MM.1S (cell line): ENCODE measurements around the gene VEGFB.

ENCODE experiments used
- DNase-seq: peaks from one replicate; pipeline ENCODE4 v3.0.0-alpha.2; 2015
- H2AFZ ChIP-seq: fragments of 300-600 bp; sonication (generic); 2 replicates; pipeline ENCODE4 v1.6.0; 2016; ENCODE audit warnings: antibody characterized with exemption, low read length
- H3F3A ChIP-seq: fragments of 300-600 bp; sonication (generic); 2 replicates; pipeline ENCODE4 v1.6.1; 2016; ENCODE audit warnings: mild to moderate bottlenecking, antibody characterized with exemption, low read length, moderate library complexity, mixed read lengths; ENCODE audit not compliant: insufficient read depth
- H3K27ac ChIP-seq: fragments of 300-600 bp; sonication (generic); 2 replicates; pipeline ENCODE4 v1.5.1; 2016; ENCODE audit warnings: mild to moderate bottlenecking, low read length
- H3K27me3 ChIP-seq: fragments of 300-600 bp; sonication (generic); replicated peaks from 2 replicates; pipeline ENCODE4 v1.6.0; 2016; ENCODE audit warnings: low read length; ENCODE audit not compliant: insufficient read depth
- H3K36me3 ChIP-seq: fragments of 300-600 bp; sonication (generic); replicated peaks from 2 replicates; pipeline ENCODE4 v1.6.1; 2016; ENCODE audit warnings: mild to moderate bottlenecking, low read length, mixed read lengths; ENCODE audit not compliant: insufficient read depth
- H3K4me1 ChIP-seq: fragments of 300-600 bp; sonication (generic); 2 replicates; pipeline ENCODE4 v1.6.1; 2016; ENCODE audit warnings: low read length, mixed read lengths
- H3K4me2 ChIP-seq: fragments of 300-600 bp; sonication (generic); 2 replicates; pipeline ENCODE4 v1.6.0; 2016; ENCODE audit warnings: low read depth, low read length
- H3K4me3 ChIP-seq: fragments of 300-600 bp; sonication (generic); 2 replicates; pipeline ENCODE4 v1.5.1; 2016; ENCODE audit warnings: low read length, mixed read lengths
- H3K79me2 ChIP-seq: fragments of 300-600 bp; sonication (generic); 2 replicates; pipeline ENCODE4 v1.6.1; 2016; ENCODE audit warnings: mixed run types, low read length, mixed read lengths
- H3K9ac ChIP-seq: fragments of 300-600 bp; sonication (generic); 2 replicates; pipeline ENCODE4 v1.6.1; 2016; ENCODE audit warnings: low read length, mixed read lengths
- H3K9me2 ChIP-seq: fragments of 300-600 bp; sonication (generic); replicated peaks from 2 replicates; pipeline ENCODE4 v1.6.1; 2016; ENCODE audit warnings: mild to moderate bottlenecking, low read length, mixed read lengths; ENCODE audit not compliant: insufficient read depth
- H3K9me3 ChIP-seq: fragments of 300-600 bp; sonication (generic); replicated peaks from 2 replicates; pipeline ENCODE4 v1.6.1; 2016; ENCODE audit warnings: mild to moderate bottlenecking, low read length, mixed read lengths; ENCODE audit not compliant: insufficient read depth
- H4K20me1 ChIP-seq: fragments of 300-600 bp; sonication (generic); 2 replicates; pipeline ENCODE4 v1.6.1; 2016; ENCODE audit warnings: mild to moderate bottlenecking, low read length, moderate library complexity, mixed read lengths; ENCODE audit not compliant: insufficient read depth
- EZH2 ChIP-seq: fragments of 300-600 bp; sonication (generic); optimal IDR thresholded peaks from 2 replicates; pipeline ENCODE3; 2017; ENCODE audit warnings: low read depth, mild to moderate bottlenecking, antibody characterized with exemption, low read length, mixed read lengths
- EZH2phosphoT487 ChIP-seq: fragments of 300-600 bp; sonication (generic); IDR thresholded peaks from 2 replicates; pipeline ENCODE4 v1.6.1; 2018; ENCODE audit warnings: antibody characterized with exemption, low read length
- TF ChIP-seq, protein P1 (sequence below): fragments of 300-600 bp; sonication (generic); IDR thresholded peaks from 2 replicates; pipeline ENCODE4 v1.5.1; 2016; ENCODE audit warnings: antibody characterized with exemption, low read length, mixed read lengths

Gene VEGFB

DNA sequence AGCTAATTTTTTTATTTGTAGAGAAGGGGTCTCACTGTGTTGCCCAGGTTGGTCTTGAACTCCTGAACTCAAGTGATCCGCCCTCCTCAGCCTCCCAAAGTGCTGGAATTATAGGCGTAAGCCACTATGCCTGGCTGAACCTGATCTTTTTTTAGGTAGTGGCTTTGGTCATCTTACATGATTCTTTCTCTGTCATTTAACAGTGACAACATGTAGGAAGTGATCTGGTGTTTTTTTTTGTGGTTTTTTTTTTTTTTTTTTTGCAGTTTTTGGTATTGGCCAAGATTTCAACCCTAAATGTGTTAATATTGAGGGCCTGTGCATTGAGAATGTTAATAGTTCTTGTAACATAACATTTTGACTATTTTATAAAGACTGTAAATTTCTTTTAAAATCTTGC is 35.9 kb upstream of the VEGFB start:
- Histone ChIP-seq H3K79me2 (peaks cover 73% of the 10 kb centered on the region), H3K9me2 (no peaks in the 10 kb centered on the region), H3K9me3 (no peaks in the 10 kb centered on the region), H3K4me1 (no peaks in the 10 kb centered on the region), H4K20me1 (peaks cover 8% of the 10 kb centered on the region; the same call in 1 of the 2 replicates), H3K9ac (no peak overlapping the region), H3K4me2 (no peak overlapping the region), H3K4me3 (no peak overlapping the region), H3K27ac (no peak overlapping the region), H3F3A (no peaks in the 10 kb centered on the region; the same call in none of the 2 replicates), H3K27me3 (no peaks in the 10 kb centered on the region), H3K36me3 (peaks cover 56% of the 10 kb centered on the region), H2AFZ (no peak overlapping the region)
- DNase-seq: no peak
- TF ChIP-seq, protein P1, sequence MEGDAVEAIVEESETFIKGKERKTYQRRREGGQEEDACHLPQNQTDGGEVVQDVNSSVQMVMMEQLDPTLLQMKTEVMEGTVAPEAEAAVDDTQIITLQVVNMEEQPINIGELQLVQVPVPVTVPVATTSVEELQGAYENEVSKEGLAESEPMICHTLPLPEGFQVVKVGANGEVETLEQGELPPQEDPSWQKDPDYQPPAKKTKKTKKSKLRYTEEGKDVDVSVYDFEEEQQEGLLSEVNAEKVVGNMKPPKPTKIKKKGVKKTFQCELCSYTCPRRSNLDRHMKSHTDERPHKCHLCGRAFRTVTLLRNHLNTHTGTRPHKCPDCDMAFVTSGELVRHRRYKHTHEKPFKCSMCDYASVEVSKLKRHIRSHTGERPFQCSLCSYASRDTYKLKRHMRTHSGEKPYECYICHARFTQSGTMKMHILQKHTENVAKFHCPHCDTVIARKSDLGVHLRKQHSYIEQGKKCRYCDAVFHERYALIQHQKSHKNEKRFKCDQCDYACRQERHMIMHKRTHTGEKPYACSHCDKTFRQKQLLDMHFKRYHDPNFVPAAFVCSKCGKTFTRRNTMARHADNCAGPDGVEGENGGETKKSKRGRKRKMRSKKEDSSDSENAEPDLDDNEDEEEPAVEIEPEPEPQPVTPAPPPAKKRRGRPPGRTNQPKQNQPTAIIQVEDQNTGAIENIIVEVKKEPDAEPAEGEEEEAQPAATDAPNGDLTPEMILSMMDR: no peak
- TF ChIP-seq EZH2: no peak
- TF ChIP-seq EZH2phosphoT487: no peak

- H3K79me2 ChIP-seq: peaks cover 62% of the 10 kb centered on the region
- H3K4me3 ChIP-seq: no peak overlapping the region
- H4K20me1 ChIP-seq: no peaks in the 10 kb centered on the region
- no peak overlapping the region for H3K4me2 ChIP-seq
- H3K9ac ChIP-seq: no peak overlapping the region
- H3K27me3 ChIP-seq: no peaks in the 10 kb centered on the region
- no peak overlapping the region for H2AFZ ChIP-seq
- H3K27ac ChIP-seq: no peak overlapping the region
- H3K4me1 ChIP-seq: peaks cover 7% of the 10 kb centered on the region; the same call in 1 of the 2 replicates
- peaks cover 31% of the 10 kb centered on the region for H3K36me3 ChIP-seq
- TF ChIP-seq EZH2 (no peak), EZH2phosphoT487 (no peak)
- TF ChIP-seq, protein P1: no peak
- no peaks in the 10 kb centered on the region for H3K9me2 ChIP-seq
- H3F3A ChIP-seq: no peaks in the 10 kb centered on the region; the same call in 1 of the 2 replicates
- DNase-seq: no peak
- H3K9me3 ChIP-seq: no peaks in the 10 kb centered on the region
Measured at GRCh38 chr11:64201543-64201942, 32.8 kb upstream of the VEGFB start.

- no peak overlapping the region for H3K27ac ChIP-seq
- peaks cover 10% of the 10 kb centered on the region for H3K4me1 ChIP-seq
- H4K20me1 ChIP-seq: no peaks in the 10 kb centered on the region
- no peaks in the 10 kb centered on the region for H3K9me3 ChIP-seq
- H3K79me2 ChIP-seq: peaks cover 48% of the 10 kb centered on the region
- no peak overlapping the region for H3K9ac ChIP-seq
- TF ChIP-seq EZH2phosphoT487: no peak
- TF ChIP-seq, protein P1: no peak
- no peak for TF ChIP-seq EZH2
- H3F3A ChIP-seq: no peaks in the 10 kb centered on the region; the same call in none of the 2 replicates
- DNase-seq: no peak
- H3K4me2 ChIP-seq: no peak overlapping the region
- H3K27me3 ChIP-seq: no peaks in the 10 kb centered on the region
- H3K9me2 ChIP-seq: no peaks in the 10 kb centered on the region
- no peak overlapping the region for H2AFZ ChIP-seq
- H3K36me3 ChIP-seq: peaks cover 20% of the 10 kb centered on the region; the same call in 1 of the 2 replicates
- no peak overlapping the region for H3K4me3 ChIP-seq
Measured at GRCh38 chr11:64202992-64203391, 31.4 kb upstream of the VEGFB start.
